Measurements from ENCODE around the gene CEP250. TPM values are rescaled to one million over a fixed set of nuclear protein-coding genes. Genes with fewer than 3 reads are reported as not detected.

CEP250 gene
- total RNA-seq, 1 experiment from 2014 or later, result 63.6 TPM

- Histone ChIP-seq H3K4me2 (no peak overlapping the region), H3K79me2 (ENCODE audit: low read depth) (no peaks in the 10 kb centered on the region), H3K36me3 (ENCODE audit: low read depth) (no peaks in the 10 kb centered on the region), H3K9me3 (ENCODE audit: insufficient read depth, low read depth) (no peaks in the 10 kb centered on the region), H3K9me2 (ENCODE audit: insufficient read depth) (no peaks in the 10 kb centered on the region), H3F3A (ENCODE audit: insufficient read depth, low read depth) (no peaks in the 10 kb centered on the region), H3K27ac (no peak overlapping the region), H3K27me3 (ENCODE audit: insufficient read depth, low read depth) (no peaks in the 10 kb centered on the region), H2AFZ (no peak overlapping the region), H3K4me3 (no peak overlapping the region), H3K4me1 (replicated peaks; ENCODE audit: insufficient read depth) (no peaks in the 10 kb centered on the region), H4K20me1 (ENCODE audit: insufficient read depth) (no peaks in the 10 kb centered on the region)
- TF ChIP-seq CTCF (conservative IDR thresholded peaks at IDR 0.05), result no peak
- TF ChIP-seq EZH2 (IDR thresholded peaks at IDR 0.05; ENCODE audit: low read depth), result no peak
- intact Hi-C loops (cut with micrococcal nuclease; ENCODE audit: unreplicated experiment), result no loop called here
- BruUV-seq (replicated peaks), result no TSS peak
- DNase-seq, result no peak
- CTCF ChIA-PET, result no interaction called here
- POLR2A ChIA-PET (ENCODE audit: unreplicated experiment), result interaction anchor here (0.6 kb wide), 1 partner anchor 399 kb away, joined by 9 read pairs; no protein-coding TSS in a partner anchor
These were observed 71.8 kb downstream of the CEP250 start for GRCh38 chr20:35527122-35527769.

- no TSS peak for BruUV-seq (replicated peaks)
- Histone ChIP-seq H3K9me3 (ENCODE audit: insufficient read depth, low read depth) (no peaks in the 10 kb centered on the region), H3K79me2 (ENCODE audit: low read depth) (no peaks in the 10 kb centered on the region), H3K36me3 (ENCODE audit: low read depth) (no peaks in the 10 kb centered on the region), H3K9me2 (ENCODE audit: insufficient read depth) (no peaks in the 10 kb centered on the region), H3K27ac (no peak within 1 kb of the TSS), H3K4me3 (no peak within 1 kb of the TSS), H3K4me2 (no peak within 1 kb of the TSS), H4K20me1 (ENCODE audit: insufficient read depth) (no peaks in the 10 kb centered on the region), H3K27me3 (ENCODE audit: insufficient read depth, low read depth) (no peaks in the 10 kb centered on the region), H2AFZ (no peak within 1 kb of the TSS), H3F3A (ENCODE audit: insufficient read depth, low read depth) (no peaks in the 10 kb centered on the region), H3K4me1 (replicated peaks; ENCODE audit: insufficient read depth) (no peaks in the 10 kb centered on the region)
- no peak for DNase-seq
- intact Hi-C loops (cut with micrococcal nuclease; ENCODE audit: unreplicated experiment), result no loop called here
- CTCF ChIA-PET, result no interaction called here
- no peak for TF ChIP-seq EZH2 (IDR thresholded peaks at IDR 0.05; ENCODE audit: low read depth)
- TF ChIP-seq CTCF (conservative IDR thresholded peaks at IDR 0.05), result no peak
- POLR2A ChIA-PET (ENCODE audit: unreplicated experiment), result no interaction called here
These were observed 74.2 kb downstream of the CEP250 start, which contains the start of gene C20orf173 for GRCh38 chr20:35529552-35529951. Gene C20orf173 (minus strand): TSS chr20:35529652. CDS start chr20:35529373, 279 bp downstream.

- Histone ChIP-seq H3K27me3 (ENCODE audit: insufficient read depth, low read depth) (no peaks in the 10 kb centered on the region), H2AFZ (no peak overlapping the region), H3K9me3 (ENCODE audit: insufficient read depth, low read depth) (no peaks in the 10 kb centered on the region), H3K4me2 (no peak overlapping the region), H3K79me2 (ENCODE audit: low read depth) (peaks cover 17% of the 10 kb centered on the region), H3K36me3 (ENCODE audit: low read depth) (peaks cover 10% of the 10 kb centered on the region), H3K27ac (no peak overlapping the region), H3F3A (ENCODE audit: insufficient read depth, low read depth) (peaks cover 10% of the 10 kb centered on the region; the same call in 1 of the 2 replicates), H3K9me2 (ENCODE audit: insufficient read depth) (no peaks in the 10 kb centered on the region), H4K20me1 (ENCODE audit: insufficient read depth) (no peaks in the 10 kb centered on the region), H3K4me1 (replicated peaks; ENCODE audit: insufficient read depth) (peaks cover 7% of the 10 kb centered on the region), H3K4me3 (no peak overlapping the region)
- BruUV-seq (replicated peaks), result no TSS peak
- CTCF ChIA-PET, result no interaction called here
- DNase-seq, result no peak
- no peak for TF ChIP-seq EZH2 (IDR thresholded peaks at IDR 0.05; ENCODE audit: low read depth)
- TF ChIP-seq CTCF (conservative IDR thresholded peaks at IDR 0.05), result no peak
- POLR2A ChIA-PET (ENCODE audit: unreplicated experiment), result interaction anchor here (0.6 kb wide), 2 partner anchors 33 to 246 kb away, joined by 4 read pairs; no protein-coding TSS in a partner anchor
- intact Hi-C loops (cut with micrococcal nuclease; ENCODE audit: unreplicated experiment), result no loop called here
These were observed 84.4 kb downstream of the CEP250 start for GRCh38 chr20:35539756-35540212.

All from PC-9 (cell line).